ENCODE measurements around the gene XYLT2. TPM values are rescaled to one million over a fixed set of nuclear protein-coding genes. Genes with fewer than 3 reads are reported as not detected.

Gene XYLT2
- total and polyA plus RNA-seq, 10 of the 15 experiments (the other 5 are each of a cell fraction or from before 2014, with no cell fraction given) = 0.82 to 20.6 (median 13.0) TPM

DNA sequence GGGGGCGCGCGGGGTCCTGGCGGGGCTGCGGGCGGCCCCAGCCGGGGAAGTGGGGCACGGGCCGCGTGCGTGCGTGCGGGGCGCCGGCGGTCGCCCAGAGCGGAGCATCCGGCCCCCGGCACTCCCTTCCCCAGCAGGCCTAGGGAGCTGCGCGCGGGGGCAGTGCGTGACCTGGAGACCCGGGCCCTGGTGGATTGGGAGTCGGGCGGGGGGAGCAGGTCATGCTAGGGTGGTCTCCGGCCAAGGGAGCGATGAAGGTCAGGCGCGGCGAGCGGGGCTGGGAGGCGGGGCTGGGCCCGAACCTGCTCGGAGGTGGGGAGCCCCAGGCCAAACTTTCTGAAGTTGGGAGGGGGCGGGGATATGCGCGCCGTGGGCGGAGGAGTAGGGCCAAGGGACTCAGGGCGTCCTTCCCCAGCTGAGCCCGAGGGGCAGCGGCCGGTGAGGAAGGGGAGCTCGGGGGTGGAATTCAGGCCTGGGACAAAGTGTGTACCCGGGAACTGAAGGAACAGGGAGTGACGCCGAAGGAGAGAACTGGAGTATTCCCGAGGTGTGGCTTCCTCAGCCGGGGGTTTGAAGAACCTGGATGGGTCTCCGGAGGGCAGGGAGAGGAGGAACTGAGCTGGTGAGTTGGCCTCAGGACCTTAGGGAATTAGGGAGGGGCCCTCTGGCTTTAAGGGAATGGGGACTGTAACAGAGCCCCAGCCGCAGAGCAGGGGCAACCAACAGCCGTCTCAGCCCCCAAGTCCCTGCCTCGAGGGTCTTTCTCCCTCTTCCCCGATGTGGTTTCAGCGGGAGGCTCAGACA, 589 bp downstream of the XYLT2 start (continued):
- TF ChIP-seq, protein P1, sequence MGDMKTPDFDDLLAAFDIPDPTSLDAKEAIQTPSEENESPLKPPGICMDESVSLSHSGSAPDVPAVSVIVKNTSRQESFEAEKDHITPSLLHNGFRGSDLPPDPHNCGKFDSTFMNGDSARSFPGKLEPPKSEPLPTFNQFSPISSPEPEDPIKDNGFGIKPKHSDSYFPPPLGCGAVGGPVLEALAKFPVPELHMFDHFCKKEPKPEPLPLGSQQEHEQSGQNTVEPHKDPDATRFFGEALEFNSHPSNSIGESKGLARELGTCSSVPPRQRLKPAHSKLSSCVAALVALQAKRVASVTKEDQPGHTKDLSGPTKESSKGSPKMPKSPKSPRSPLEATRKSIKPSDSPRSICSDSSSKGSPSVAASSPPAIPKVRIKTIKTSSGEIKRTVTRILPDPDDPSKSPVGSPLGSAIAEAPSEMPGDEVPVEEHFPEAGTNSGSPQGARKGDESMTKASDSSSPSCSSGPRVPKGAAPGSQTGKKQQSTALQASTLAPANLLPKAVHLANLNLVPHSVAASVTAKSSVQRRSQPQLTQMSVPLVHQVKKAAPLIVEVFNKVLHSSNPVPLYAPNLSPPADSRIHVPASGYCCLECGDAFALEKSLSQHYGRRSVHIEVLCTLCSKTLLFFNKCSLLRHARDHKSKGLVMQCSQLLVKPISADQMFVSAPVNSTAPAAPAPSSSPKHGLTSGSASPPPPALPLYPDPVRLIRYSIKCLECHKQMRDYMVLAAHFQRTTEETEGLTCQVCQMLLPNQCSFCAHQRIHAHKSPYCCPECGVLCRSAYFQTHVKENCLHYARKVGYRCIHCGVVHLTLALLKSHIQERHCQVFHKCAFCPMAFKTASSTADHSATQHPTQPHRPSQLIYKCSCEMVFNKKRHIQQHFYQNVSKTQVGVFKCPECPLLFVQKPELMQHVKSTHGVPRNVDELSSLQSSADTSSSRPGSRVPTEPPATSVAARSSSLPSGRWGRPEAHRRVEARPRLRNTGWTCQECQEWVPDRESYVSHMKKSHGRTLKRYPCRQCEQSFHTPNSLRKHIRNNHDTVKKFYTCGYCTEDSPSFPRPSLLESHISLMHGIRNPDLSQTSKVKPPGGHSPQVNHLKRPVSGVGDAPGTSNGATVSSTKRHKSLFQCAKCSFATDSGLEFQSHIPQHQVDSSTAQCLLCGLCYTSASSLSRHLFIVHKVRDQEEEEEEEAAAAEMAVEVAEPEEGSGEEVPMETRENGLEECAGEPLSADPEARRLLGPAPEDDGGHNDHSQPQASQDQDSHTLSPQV (IDR thresholded peaks at IDR 0.05) = no peak
- no peak for TF ChIP-seq FOXK2 (IDR thresholded peaks at IDR 0.05)
- TF ChIP-seq NFYB (IDR thresholded peaks at IDR 0.05; ENCODE audit: insufficient read depth, low read depth, low read length) = no peak
- no peak for TF ChIP-seq SREBF2 (IDR thresholded peaks at IDR 0.05; ENCODE audit: low read length)
- no peak for TF ChIP-seq NFIC (IDR thresholded peaks at IDR 0.05; ENCODE audit: low read depth, low read length)
- TF ChIP-seq RELA (IDR thresholded peaks at IDR 0.05; ENCODE audit: borderline replicate concordance, partially characterized antibody) = no peak
- TF ChIP-seq SUZ12 (IDR thresholded peaks at IDR 0.05; ENCODE audit: unreplicated experiment) = no peak
- no peak for TF ChIP-seq GABPA (IDR thresholded peaks at IDR 0.05; ENCODE audit: low read depth)
- TF ChIP-seq ZNF274 (IDR thresholded peaks at IDR 0.05; ENCODE audit: insufficient read depth, insufficient read length) = no peak
- TF ChIP-seq, protein P2, sequence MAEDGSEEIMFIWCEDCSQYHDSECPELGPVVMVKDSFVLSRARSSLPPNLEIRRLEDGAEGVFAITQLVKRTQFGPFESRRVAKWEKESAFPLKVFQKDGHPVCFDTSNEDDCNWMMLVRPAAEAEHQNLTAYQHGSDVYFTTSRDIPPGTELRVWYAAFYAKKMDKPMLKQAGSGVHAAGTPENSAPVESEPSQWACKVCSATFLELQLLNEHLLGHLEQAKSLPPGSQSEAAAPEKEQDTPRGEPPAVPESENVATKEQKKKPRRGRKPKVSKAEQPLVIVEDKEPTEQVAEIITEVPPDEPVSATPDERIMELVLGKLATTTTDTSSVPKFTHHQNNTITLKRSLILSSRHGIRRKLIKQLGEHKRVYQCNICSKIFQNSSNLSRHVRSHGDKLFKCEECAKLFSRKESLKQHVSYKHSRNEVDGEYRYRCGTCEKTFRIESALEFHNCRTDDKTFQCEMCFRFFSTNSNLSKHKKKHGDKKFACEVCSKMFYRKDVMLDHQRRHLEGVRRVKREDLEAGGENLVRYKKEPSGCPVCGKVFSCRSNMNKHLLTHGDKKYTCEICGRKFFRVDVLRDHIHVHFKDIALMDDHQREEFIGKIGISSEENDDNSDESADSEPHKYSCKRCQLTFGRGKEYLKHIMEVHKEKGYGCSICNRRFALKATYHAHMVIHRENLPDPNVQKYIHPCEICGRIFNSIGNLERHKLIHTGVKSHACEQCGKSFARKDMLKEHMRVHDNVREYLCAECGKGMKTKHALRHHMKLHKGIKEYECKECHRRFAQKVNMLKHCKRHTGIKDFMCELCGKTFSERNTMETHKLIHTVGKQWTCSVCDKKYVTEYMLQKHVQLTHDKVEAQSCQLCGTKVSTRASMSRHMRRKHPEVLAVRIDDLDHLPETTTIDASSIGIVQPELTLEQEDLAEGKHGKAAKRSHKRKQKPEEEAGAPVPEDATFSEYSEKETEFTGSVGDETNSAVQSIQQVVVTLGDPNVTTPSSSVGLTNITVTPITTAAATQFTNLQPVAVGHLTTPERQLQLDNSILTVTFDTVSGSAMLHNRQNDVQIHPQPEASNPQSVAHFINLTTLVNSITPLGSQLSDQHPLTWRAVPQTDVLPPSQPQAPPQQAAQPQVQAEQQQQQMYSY (CRISPR knock-in tag; IDR thresholded peaks at IDR 0.05) = no peak
- TF ChIP-seq KLF5 (IDR thresholded peaks at IDR 0.05; ENCODE audit: partially characterized antibody) = no peak
- TF ChIP-seq DPF2 (IDR thresholded peaks at IDR 0.05) = 0 out of 2 replicates have a peak, but pooled peaks have one; percentile 33
- no peak for TF ChIP-seq SREBF1 (IDR thresholded peaks at IDR 0.05; ENCODE audit: low read length)
- no peak for TF ChIP-seq NRF1 (conservative IDR thresholded peaks at IDR 0.05; ENCODE audit: low read depth, low read length)
- TF ChIP-seq, protein P3, sequence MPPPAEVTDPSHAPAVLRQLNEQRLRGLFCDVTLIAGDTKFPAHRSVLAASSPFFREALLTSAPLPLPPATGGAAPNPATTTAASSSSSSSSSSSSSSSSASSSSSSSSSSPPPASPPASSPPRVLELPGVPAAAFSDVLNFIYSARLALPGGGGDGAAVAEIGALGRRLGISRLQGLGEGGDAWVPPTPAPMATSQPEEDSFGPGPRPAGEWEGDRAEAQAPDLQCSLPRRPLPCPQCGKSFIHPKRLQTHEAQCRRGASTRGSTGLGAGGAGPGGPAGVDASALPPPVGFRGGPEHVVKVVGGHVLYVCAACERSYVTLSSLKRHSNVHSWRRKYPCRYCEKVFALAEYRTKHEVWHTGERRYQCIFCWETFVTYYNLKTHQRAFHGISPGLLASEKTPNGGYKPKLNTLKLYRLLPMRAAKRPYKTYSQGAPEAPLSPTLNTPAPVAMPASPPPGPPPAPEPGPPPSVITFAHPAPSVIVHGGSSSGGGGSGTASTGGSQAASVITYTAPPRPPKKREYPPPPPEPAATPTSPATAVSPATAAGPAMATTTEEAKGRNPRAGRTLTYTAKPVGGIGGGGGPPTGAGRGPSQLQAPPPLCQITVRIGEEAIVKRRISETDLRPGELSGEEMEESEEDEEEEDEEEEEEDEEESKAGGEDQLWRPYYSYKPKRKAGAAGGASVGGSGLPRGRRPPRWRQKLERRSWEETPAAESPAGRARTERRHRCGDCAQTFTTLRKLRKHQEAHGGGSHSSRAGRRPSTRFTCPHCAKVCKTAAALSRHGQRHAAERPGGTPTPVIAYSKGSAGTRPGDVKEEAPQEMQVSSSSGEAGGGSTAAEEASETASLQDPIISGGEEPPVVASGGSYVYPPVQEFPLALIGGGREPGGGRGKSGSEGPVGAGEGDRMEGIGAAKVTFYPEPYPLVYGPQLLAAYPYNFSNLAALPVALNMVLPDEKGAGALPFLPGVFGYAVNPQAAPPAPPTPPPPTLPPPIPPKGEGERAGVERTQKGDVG (CRISPR knock-in tag; IDR thresholded peaks at IDR 0.05) = no peak
- TF ChIP-seq ZBED1 (IDR thresholded peaks at IDR 0.05; ENCODE audit: borderline replicate concordance) = no peak
- TF ChIP-seq POLR2AphosphoS2 (IDR thresholded peaks at IDR 0.05; ENCODE audit: low read depth, low read length) = no peak
- no peak for TF ChIP-seq POU2F2 (IDR thresholded peaks at IDR 0.05; ENCODE audit: borderline replicate concordance, low read depth, low read length)
- TF ChIP-seq PML (IDR thresholded peaks at IDR 0.05; ENCODE audit: low read length) = no peak

All from GM12878 (cell line).